ENCODE data around the gene PLXNB1. TPM values are rescaled to one million over a fixed set of nuclear protein-coding genes. Genes with fewer than 3 reads are reported as not detected.

Gene PLXNB1
- total and polyA plus RNA-seq, 2 of the 13 experiments (the other 11 are each of a cell fraction or from before 2014, with no cell fraction given) = 86.0 to 143 TPM

GRCh38 chr3:48369693-48370332, 60.1 kb downstream of the PLXNB1 start:
- WGBS (ENCODE audit: low lambda C conversion rate) = 14% methylated on average over 7 of the region's 7 CpGs
- TF ChIP-seq ZNF883 (CRISPR knock-in tag; IDR thresholded peaks at IDR 0.05; ENCODE audit: not compliant biosample characterization) (no peak), NR2F6 (IDR thresholded peaks at IDR 0.05) (no peak), NR2F6 (CRISPR knock-in tag; IDR thresholded peaks at IDR 0.05) (no peak), ZNF670 (CRISPR knock-in tag; IDR thresholded peaks at IDR 0.05; ENCODE audit: borderline replicate concordance) (no peak), SALL1 (CRISPR knock-in tag; IDR thresholded peaks at IDR 0.05) (no peak), ZNF737 (CRISPR knock-in tag; IDR thresholded peaks at IDR 0.05; ENCODE audit: borderline replicate concordance) (no peak), MEIS1 (CRISPR knock-in tag; IDR thresholded peaks at IDR 0.05; ENCODE audit: borderline replicate concordance) (no peak), ZNF20 (CRISPR knock-in tag; IDR thresholded peaks at IDR 0.05) (no peak), ZNF691 (CRISPR knock-in tag; IDR thresholded peaks at IDR 0.05; ENCODE audit: borderline replicate concordance, low read depth) (no peak)
- ATAC-seq = no peak; the same call in 2 of the 3 replicates
- Histone ChIP-seq H2AFZ (ENCODE audit: low read length) (no peak overlapping the region), H3K27ac (ENCODE audit: extremely low read length, insufficient read depth, low read length) (no peak overlapping the region), H3K4me1 (ENCODE audit: insufficient read depth, low read length) (peaks cover 9% of the 10 kb centered on the region; the same call in 1 of the 2 replicates), H3K9ac (ENCODE audit: insufficient read depth, low read depth, low read length) (no peak overlapping the region), H4K20me1 (ENCODE audit: insufficient read depth, low read length) (no peaks in the 10 kb centered on the region), H3K27me3 (ENCODE audit: control insufficient read depth in 1 of 2, insufficient read depth in 2 of 2, low read length in 2 of 2) (peaks cover 1 to 29% of the 10 kb centered on the region in 2 experiments; a peak in 2 of 5 replicates), H3K9me3 (ENCODE audit: low read length) (no peaks in the 10 kb centered on the region), H3K4me3 (replicated peaks in 1 of 3; ENCODE audit: insufficient read depth in 1 of 3, low read depth in 2 of 3, low read length in 3 of 3) (no peak overlapping the region), H3K36me3 (replicated peaks in 1 of 2; ENCODE audit: control insufficient read depth in 1 of 2, insufficient read depth in 2 of 2, low read length in 2 of 2) (no peaks in the 10 kb centered on the region), H3K4me2 (ENCODE audit: low read depth, low read length) (no peak overlapping the region), H3K79me2 (ENCODE audit: insufficient read depth, low read length) (no peaks in the 10 kb centered on the region)
- in situ Hi-C loops (cut with HindIII; ENCODE audit: extremely low pct_ligation_motif_present, low pct_unique_long_range_greater_than_20kb) = no loop called here
- no peak for FAIRE-seq
- ChIA-PET POLR2A (no interaction called here), CTCF (ENCODE audit: low intra/inter-chr PET ratio, low total read pairs) (no interaction called here)
- no peak for DNase-seq (ENCODE audit: low spot score)
- intact Hi-C loops (cut with micrococcal nuclease; ENCODE audit: unreplicated experiment) = no loop called here
- no TSS peak for BruUV-seq (replicated peaks)

Measured in HepG2 (cell line).